ENCODE results near the gene HTN1.
"Not testable (repeated sequence)": the region's sequence is repeated elsewhere in the genome, so short reads cannot be mapped to it uniquely, and the experiment has no call there.

HTN1 gene

GRCh38 chr4:70050138-70050537, at the start of gene HTN1:
Gene HTN1, plus strand, starts transcription at chr4:70050438. Its CDS starts 2,639 bp downstream, at chr4:70053077.
- not testable (repeated sequence) for DNase-seq (ENCODE audit: low spot score)

- no peak for DNase-seq (ENCODE audit: low spot score)
Measured at GRCh38 chr4:70000711-70001110, 49.5 kb upstream of the HTN1 start.

GRCh38 chr4:70002507-70002906, 47.7 kb upstream of the HTN1 start:
- DNase-seq (ENCODE audit: low spot score) = no peak

- DNase-seq (ENCODE audit: low spot score) = no peak
Measured at GRCh38 chr4:70008771-70009170, 41.5 kb upstream of the HTN1 start.

GRCh38 chr4:70019006-70019405, 31.2 kb upstream of the HTN1 start:
- DNase-seq (ENCODE audit: low spot score) = not testable (repeated sequence)

GRCh38 chr4:70023218-70023617, 27.0 kb upstream of the HTN1 start:
- DNase-seq (ENCODE audit: low spot score) = no peak

GRCh38 chr4:70027011-70027410, 23.2 kb upstream of the HTN1 start:
- DNase-seq (ENCODE audit: low spot score) = no peak

- not testable (repeated sequence) for DNase-seq (ENCODE audit: low spot score)
Measured at GRCh38 chr4:70028159-70028558, 22.1 kb upstream of the HTN1 start, which contains the start of gene HTN3. Gene HTN3, plus strand, starts transcription at chr4:70028459. Its CDS starts 2,282 bp downstream, at chr4:70030741.

- not testable (repeated sequence) for DNase-seq (ENCODE audit: low spot score)
Measured at GRCh38 chr4:70037559-70037958, 12.7 kb upstream of the HTN1 start.

GRCh38 chr4:70039928-70040327, 10.3 kb upstream of the HTN1 start:
- not testable (repeated sequence) for DNase-seq (ENCODE audit: low spot score)

GRCh38 chr4:70041652-70042286, 8.5 kb upstream of the HTN1 start:
- DNase-seq (ENCODE audit: low spot score) = no peak

- DNase-seq (ENCODE audit: low spot score) = not testable (repeated sequence)
Measured at GRCh38 chr4:70056534-70056933, 6.3 kb downstream of the HTN1 start.

GRCh38 chr4:70057651-70058050, 7.4 kb downstream of the HTN1 start:
- DNase-seq (ENCODE audit: low spot score) = no peak

GRCh38 chr4:70059149-70059548, 8.9 kb downstream of the HTN1 start:
- no peak for DNase-seq (ENCODE audit: low spot score)

- DNase-seq (ENCODE audit: low spot score) = no peak
Measured at GRCh38 chr4:70062000-70062399, 11.8 kb downstream of the HTN1 start.

GRCh38 chr4:70080205-70080604, 30.0 kb downstream of the HTN1 start:
- no peak for DNase-seq (ENCODE audit: low spot score)

- DNase-seq (ENCODE audit: low spot score) = no peak
Measured at GRCh38 chr4:70099206-70099605, 49.0 kb downstream of the HTN1 start.

All from AG08396 (cell line).